GM18511 (cell line): ENCODE measurements around the gene OMA1.
"Not testable (repeated sequence)": the region's sequence is repeated elsewhere in the genome, so short reads cannot be mapped to it uniquely, and the experiment has no call there.

Experiments used
- ATAC-seq: cut with Tn5 transposase; IDR thresholded peaks from one replicate; pipeline ENCODE4 v1.9.1; 2021; ENCODE audit warnings: mild to moderate bottlenecking, moderate library complexity; ENCODE audit not compliant: unreplicated experiment

OMA1 gene

DNA sequence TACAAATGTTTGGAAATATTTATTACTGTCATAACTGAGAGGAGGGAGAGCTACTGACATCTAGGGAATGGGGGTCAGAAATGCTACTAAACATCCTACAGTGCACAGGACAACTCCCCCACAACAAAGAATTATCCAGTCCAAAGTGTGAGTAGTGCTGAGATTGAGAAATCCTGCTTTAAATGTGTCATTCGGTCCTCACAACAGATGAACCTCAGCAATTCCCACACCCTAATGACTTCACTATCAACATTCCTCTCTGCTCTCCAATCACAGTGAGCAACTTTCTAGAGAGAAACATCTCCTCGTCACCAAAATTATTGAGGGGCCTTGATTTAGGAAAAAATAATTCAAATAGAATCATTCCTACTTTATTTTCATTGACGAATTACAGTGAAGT lies 18.0 kb downstream of the OMA1 start:
- ATAC-seq, result no peak

DNA sequence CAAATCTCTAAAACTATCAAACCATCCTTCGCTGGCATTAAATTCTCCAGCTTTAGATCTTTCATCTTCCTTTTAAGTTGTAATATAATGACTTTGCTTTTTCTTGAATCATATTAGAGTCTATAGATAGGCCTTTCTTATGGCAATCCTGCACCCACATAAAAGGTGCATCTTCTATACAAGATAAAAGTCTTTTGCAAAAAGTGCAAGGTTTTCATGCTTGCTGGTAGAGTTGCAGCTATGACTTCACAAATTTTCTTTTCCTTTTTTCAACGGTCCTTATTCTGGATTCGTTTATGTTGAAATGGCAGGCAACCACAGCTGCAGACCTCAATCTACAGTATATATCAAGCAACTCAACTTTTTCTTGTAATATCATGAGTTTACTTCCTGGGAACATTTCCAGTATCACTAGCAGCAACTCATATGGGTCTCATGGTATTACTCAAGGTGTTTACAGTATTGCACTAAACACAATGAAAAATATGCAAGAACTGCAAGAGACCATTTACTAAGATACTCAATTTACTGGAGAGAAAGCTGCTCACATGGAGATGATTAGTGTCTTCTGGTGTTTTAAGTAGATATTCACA lies 22.1 kb downstream of the OMA1 start:
- no peak for ATAC-seq

DNA sequence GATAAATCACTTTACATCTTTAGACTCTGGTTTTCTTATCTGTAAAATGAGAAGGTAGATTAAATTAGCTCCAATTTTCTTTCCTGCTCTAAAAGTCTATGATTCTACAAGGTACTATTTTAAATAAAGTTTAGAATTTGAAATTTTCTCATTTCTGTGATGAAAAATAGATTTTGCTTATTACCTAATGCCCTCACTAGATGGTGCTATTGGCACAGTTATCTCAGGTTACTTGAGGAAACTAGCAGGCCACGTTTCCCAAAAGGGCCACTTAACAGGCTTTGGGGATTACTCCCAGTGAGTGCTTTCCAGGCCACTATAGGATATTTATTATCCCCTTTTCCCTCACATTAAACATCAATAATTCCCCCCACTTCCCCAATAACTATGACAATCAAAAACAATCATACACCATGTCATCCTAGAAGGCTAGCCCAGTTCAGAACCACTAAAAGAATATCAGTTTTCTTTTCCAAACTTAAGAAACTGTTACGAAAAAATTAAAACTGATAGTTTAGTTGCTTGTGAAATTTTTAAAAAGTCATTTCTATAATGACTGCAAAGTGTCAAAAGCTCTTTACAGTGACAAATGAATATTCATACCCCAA lies 30.6 kb downstream of the OMA1 start:
- peak; percentile 62 for ATAC-seq

DNA sequence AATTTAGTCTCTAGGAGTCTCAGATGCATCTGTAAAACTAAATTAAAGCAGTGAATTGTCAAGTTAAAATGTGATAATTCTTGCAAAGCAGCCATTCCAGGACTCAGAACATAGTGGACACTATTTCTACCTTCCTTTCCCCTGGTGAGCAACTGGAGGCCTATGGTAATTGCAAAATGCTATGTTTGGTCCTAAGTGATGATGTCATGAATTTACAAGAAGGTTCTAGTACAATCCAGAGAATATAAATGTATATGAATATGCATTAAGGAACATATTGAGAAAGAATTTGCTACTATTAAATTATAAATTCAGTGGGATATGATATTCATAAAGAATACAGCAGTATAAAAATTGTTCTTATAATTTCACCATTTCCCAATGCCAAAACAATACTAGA lies 32.6 kb downstream of the OMA1 start:
- no peak for ATAC-seq

DNA sequence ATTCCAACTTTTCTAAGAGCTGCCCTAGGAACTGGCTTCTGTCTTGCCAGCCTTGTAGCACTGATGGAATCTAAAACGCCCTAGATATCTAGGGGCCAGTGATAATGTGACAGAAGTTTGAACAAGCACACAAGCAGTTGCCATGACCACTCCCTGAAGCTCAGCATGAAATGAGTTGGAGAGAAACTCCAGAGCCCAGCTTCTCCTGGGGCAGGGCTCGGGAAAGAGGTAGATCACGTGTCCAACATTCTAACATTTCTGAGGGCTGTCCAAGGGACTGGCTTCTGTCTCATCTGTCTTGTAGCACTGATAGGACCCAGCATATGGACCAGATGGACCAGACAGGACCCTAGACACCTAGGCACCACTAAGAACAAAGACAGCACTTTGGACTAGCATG lies 37.9 kb downstream of the OMA1 start:
- ATAC-seq, result no peak

DNA sequence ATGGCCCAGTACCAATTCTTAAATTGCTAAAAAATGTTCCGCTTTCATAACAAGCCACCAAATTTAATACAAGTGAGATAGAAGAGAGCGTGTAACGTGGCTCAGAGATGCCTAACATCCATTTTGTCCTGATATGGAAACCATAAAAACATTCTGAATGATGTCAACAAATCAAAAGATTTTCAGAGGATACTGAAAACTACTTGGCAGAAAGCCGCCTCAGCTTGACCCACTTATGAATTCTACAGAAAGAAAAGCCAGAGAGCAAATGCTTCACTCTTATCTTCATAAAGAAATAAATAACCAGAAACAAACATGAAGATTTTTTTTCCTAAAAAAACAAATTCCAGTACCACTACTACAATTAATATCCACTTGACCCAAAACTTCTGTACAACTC lies 41.2 kb downstream of the OMA1 start:
- no peak for ATAC-seq

DNA sequence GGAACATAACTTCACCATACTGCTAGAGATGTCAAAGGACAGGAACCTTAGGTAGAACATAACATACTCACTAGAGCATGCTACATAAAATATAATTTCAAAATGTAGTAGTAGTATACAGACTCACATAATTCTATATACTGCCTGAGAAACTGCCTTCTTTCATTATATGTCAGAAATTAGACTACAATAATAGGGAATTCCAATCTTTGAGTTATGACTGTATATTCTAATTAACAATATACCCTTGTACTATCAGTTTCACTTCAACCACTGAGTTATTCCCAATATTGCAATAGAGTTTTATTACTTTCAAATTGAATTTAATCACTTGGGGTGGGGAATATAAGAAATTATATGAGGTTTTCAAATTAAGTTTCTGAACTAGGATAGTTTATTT lies 44.0 kb downstream of the OMA1 start:
- ATAC-seq, result no peak

DNA sequence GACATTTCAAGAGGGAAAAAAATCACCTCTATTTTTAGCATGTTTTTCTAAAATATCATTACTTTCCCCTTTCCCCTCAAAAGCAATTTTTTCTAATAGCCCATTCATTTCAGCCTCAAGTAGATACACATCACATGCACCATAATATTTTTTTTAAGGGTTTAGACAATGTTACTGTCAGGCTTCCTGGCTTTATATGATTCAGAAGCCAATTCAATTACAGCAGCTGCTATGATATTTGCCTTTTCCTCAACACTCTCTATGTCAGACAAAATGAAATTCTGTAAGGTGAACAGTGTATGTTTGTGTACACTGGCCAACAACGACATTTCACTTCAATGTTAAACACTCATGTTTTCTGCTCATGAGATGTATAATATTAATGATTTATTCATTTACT lies 46.5 kb downstream of the OMA1 start:
- no peak for ATAC-seq

DNA sequence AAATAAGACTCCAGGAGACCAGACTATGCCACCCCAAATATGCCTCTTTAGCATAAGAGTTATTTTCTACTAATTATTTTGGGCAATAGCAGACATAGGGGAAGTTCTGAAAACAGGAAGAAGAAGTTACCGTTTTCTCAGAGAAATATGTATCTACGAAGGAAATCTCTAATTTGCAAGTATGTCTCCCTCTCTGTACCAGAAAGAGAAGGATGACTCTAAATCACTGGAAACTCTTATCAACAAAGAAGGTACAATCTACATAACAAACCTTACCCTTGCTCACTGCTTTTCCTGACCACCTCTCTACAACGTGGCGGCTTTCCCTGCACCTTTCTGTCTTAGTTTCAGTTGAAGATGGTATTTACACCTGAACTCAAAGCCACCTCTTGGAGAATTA lies 49.0 kb downstream of the OMA1 start:
- no peak for ATAC-seq

DNA sequence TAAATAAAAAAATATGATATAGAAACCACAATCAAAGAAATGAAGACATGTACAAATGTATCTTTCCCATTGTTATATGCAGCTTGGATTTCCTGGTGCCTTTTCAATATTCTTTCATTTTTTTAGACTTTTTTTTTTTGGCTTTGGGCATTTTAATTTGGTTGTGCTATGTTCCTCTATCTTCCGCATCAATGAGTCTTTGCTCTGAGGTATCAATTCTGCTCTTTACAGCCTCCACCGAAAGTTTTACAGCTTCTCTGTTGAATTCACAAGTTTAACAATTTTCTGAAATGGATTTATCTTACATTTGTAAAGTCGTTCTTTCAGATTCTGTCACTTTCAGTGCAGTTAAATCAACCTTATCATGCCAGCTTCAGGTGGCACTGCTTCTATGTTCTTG lies 50.5 kb downstream of the OMA1 start:
- no peak for ATAC-seq

DNA sequence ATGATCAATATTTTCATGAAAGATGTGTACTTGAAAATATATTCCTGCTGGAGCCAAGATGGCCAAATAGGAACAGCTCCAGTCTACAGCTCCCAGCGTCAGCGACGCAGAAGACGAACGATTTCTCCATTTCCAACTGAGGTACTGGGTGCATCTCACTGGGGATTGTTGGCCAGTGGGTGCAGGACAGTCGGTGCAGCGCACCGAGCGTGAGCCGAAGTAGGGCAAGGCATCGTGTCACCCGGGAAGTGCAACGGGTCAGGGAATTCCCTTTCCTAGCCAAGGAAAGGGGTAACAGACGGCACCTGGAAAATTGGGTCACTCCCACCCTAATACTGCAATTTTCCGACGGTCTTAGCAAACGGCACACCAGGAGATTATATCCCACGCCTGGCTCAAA lies 57.6 kb downstream of the OMA1 start:
- not testable (repeated sequence) for ATAC-seq

DNA sequence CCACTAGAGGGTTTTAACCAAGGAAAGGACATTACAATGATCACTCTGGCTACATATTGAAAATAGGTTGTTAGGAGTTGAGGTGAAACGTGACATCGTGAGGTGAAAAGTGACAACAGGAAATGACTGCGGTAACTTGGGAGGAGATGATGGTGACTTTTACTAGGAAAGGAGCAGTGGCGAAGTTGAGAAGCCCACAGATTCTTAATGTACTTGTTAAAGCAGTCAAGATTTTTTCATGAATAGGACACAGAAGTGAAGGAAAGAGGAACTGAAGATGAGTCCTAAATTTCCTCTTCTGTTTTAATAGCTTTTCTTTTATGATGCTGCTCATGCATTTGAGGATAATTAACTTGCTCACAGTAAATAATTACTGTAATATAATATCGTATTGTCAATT lies 59.5 kb downstream of the OMA1 start:
- no peak for ATAC-seq

DNA sequence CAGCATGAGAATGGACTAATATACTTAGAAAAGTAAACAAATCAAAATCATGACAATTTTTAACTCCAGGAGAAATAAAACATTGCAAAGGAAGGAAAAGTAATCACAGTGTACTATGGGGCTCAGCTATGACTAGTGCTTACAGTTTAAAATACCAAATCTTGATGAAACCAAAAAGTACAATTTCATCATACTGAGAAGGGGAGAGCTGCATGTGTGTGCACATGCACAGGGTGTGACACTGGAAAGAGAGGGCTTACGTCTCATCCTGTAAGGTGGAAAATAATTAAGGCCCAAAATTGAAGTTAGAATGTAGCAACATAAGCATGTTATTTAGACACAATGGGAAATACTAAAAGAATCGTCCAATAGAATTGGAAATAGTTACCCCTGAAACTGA lies 64.6 kb downstream of the OMA1 start:
- no peak for ATAC-seq

DNA sequence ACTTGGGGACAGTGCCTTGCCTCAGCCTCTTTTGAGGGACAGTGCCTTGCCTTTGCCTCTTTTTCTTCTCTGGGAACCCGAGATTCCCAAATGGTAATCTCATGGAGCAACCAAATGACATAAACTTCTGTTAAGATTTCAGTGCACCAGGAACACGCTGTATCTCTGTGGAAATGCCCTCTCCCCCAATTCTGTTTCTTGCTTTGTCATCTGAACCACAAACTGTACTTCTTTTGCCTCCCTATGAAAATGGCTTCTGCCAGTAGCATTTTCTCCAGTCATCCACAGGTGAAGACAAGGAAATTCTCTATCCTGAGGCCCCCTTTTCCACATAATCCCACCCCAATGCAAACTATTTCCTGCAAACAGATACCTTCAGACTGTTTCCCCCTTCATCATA lies 66.3 kb downstream of the OMA1 start:
- no peak for ATAC-seq

DNA sequence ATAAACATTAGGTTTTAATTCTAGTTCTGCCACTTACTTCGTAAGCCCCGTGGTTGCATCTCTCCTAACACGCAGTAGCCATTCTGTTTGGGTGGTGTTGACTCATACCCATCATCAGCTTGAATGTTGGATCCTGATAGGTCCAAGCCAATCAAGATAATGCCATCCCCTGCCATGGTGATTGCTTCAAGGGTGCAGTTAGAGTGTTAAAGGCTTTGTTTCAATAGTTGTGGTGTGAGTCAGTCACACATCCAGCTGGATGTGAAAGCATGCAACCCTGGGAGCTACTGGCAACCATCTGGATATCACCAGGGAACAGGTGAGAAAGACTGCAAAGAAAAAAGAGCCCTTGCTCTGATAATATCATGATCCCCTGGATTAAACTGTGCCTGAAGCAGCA lies 69.1 kb downstream of the OMA1 start:
- ATAC-seq, result no peak

DNA sequence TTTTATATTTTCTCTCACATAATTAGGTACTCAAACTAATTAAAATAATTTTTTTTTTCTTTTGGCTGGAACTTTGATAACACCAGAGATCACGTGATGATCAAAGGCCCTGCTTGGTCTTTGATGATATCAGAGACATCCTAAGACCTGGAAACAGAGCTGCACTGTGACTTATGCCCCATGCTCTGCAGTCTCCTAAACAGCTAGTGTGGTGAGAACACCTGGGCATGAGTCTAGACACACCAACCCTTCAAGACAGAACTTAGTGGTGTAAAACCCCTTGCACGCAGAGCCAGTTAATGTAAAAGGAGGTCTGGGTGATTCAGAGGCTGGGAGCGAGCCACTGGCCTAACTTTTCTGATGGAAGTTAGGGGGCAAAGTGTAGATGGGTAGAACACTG lies 70.3 kb downstream of the OMA1 start:
- no peak for ATAC-seq

DNA sequence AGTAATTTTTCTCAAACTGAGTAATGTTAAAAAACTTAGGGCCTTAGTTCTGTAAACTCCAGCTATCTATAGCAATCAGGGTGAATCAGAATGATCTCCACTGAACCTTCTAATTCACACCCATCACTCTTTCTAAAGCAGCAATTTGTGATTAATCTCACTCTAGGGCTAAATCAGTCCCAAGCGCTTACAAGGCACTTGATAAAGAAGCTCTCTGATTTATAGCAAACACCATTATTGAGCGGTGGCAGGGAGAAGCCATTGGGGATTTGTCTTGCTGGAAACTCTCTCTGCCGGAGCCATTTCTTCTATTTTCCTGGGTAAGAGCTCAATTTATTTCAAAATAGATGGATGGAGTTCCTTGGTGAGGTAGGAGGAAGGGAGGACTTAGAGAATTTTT lies 77.0 kb downstream of the OMA1 start:
- no peak for ATAC-seq

DNA sequence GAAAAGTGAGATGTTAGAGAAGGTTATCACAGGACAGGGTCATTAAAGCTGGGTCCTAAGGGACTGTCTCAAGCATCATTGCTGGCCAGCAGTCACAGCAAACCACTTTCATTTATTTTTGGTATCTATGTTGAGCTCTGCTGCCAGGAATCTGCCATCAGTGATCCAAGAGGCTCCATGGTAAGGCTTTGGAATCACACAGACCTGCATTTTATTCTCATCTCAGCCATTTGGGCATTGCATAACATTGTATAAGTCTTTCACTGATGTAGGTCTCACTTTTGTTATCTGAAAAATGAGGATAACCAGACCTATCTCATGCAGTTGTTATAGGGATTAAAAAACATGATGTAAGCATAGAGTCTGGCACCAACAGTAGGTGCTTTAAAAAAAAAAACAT lies 77.5 kb downstream of the OMA1 start:
- no peak for ATAC-seq

DNA sequence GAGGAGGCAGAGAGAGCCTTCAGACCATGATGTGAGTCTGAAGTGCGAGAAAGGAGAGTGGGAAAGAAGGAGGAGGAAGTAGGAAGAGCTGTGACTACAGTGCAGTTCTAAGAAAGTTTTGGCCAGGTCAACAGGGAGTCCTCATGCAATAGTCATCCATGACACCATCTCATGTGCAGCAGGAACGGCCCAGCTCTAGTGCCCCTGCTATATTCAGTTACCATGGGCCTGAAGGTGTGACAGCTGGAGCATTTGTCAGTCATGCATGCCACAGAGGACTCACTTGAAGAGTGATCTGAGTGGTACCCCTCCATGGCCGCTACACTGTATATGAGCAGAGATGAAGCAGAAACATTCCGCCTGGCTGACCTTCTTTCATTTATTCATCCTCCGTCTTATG lies 77.9 kb downstream of the OMA1 start:
- ATAC-seq, result no peak

DNA sequence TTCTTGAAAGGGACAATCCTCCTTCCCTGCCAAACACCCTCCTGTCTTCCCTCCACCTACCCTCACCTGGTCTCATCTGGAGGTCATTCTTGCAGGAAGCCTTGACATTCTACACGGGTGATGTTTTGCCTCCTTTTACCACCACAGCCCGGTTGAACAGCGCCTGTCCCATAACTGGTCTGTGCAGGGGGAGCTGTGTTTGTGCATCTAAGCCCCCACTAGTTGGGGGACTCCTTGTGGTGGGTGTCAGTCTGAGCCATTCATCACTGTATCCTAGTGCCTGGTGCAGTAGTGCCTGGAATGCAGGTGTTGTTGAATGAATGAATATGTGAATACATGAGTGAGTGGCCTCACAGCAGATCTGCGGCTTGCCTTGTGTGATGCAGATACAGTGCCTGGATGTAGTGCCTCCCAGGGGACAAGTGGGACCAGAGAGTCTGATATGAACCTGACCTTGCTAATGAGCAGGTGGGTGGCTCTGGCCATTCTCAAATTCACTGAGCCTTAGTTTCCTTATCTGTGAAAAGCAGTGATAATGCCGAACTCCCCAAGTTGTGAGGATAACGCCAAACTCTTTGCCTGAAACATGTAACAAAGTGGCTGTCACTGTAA lies 79.8 kb downstream of the OMA1 start:
- ATAC-seq, result no peak

DNA sequence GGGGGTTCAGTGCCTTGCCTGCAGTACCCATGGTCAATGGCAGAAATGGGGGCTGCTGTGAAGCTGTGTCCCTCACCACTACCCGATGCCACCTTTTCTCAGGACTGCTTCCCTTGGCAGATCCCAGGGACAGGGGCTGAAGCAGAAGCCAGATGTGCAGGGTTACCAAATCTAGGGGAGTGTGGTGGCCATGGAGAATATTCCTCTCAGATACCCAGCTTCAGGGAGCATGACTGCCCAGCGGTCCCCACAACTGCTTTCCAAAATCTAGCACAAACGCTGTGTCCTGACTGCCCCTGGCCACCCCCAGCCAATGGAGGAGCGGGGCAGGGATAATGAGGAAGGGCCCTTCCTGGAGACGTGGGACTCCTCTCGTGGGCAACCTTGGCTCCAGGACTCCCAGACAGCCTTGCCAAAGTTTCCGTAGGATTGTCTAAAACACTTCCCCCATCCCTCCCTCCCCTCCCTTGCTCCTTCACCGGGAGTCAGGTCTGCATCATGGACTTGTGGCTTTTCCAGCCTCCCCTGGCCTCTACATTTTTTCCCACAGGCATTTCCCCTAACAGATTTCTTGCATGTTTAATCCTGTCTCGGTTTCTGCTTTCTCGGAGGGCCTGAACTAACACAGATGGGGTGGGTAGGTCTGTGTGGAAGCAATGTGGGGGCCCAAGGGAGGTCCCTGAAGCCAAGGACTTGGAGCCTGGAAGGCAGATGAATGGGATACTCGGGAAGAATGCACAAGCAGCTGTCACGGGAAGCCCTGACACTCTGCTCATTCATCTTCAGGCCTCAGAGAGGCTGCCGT lies 80.5 kb downstream of the OMA1 start:
- no peak for ATAC-seq

DNA sequence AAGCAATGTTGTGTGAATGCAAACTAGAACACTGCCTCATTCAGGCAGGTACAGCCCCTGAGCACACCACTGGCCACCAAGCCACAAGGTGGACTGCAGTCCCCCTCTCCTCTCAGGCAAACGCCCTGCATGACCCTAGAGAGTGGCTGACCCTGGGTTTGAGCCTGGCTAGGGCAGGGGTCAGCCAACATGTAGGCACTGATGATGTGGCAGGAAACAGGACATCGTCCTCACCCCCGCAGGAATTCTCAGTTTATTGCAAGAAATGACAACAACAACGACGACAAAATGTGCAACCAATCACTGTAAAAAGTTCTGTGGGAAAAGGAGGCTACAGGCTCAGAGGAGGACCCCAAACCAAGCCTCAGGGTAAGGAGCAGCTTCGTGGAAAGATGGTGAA lies 81.3 kb downstream of the OMA1 start:
- ATAC-seq, result no peak
